ENCODE data around the gene CSNK1G1.

Gene CSNK1G1

GRCh38 chr15:64205202-64205601 is 150.8 kb downstream of the CSNK1G1 start:
- no peak overlapping the region for H3K9ac ChIP-seq (ENCODE audit: low read length)
- no peak overlapping the region for H2AFZ ChIP-seq (ENCODE audit: low read depth, low read length, severe bottlenecking)
- no peaks in the 10 kb centered on the region for H3K27me3 ChIP-seq (ENCODE audit: low read length)
- no peaks in the 10 kb centered on the region for H3K79me2 ChIP-seq (ENCODE audit: insufficient read depth, low read length)
- TF ChIP-seq EZH2phosphoT487 (conservative IDR thresholded peaks at IDR 0.05; ENCODE audit: low read length) (no peak), CTCF (IDR thresholded peaks at IDR 0.05; ENCODE audit: insufficient read depth, low read length, poor library complexity, severe bottlenecking) (no peak)
- H3F3A ChIP-seq (ENCODE audit: insufficient read depth) = no peaks in the 10 kb centered on the region; the same call in 1 of the 2 replicates
- no peak overlapping the region for H3K27ac ChIP-seq (ENCODE audit: low read depth, low read length)
- no peak overlapping the region for H3K4me2 ChIP-seq (ENCODE audit: low read depth, low read length, poor library complexity, severe bottlenecking)
- no peaks in the 10 kb centered on the region for H4K20me1 ChIP-seq (ENCODE audit: low read depth, low read length)
- H3K36me3 ChIP-seq (ENCODE audit: low read length) = 0 out of 2 replicates have a peak, but pooled peaks cover 3% of the 10 kb centered on the region
- H3K9me3 ChIP-seq (ENCODE audit: insufficient read depth, low read length) = no peaks in the 10 kb centered on the region
- no peak overlapping the region for H3K4me3 ChIP-seq (ENCODE audit: insufficient read depth, low read length, poor library complexity, severe bottlenecking)
- H3K9me2 ChIP-seq (replicated peaks; ENCODE audit: insufficient read depth, low read length) = no peaks in the 10 kb centered on the region

- TF ChIP-seq EZH2phosphoT487 (conservative IDR thresholded peaks at IDR 0.05; ENCODE audit: low read length) (no peak), CTCF (IDR thresholded peaks at IDR 0.05; ENCODE audit: insufficient read depth, low read length, poor library complexity, severe bottlenecking) (no peak)
- Histone ChIP-seq H3K79me2 (ENCODE audit: insufficient read depth, low read length) (no peaks in the 10 kb centered on the region), H3K4me2 (ENCODE audit: low read depth, low read length, poor library complexity, severe bottlenecking) (no peak overlapping the region), H3F3A (ENCODE audit: insufficient read depth) (no peaks in the 10 kb centered on the region; the same call in 1 of the 2 replicates), H3K36me3 (ENCODE audit: low read length) (0 out of 2 replicates have a peak, but pooled peaks cover 3% of the 10 kb centered on the region), H3K9me3 (ENCODE audit: insufficient read depth, low read length) (no peaks in the 10 kb centered on the region), H3K4me3 (ENCODE audit: insufficient read depth, low read length, poor library complexity, severe bottlenecking) (no peak overlapping the region), H3K27me3 (ENCODE audit: low read length) (no peaks in the 10 kb centered on the region), H3K27ac (ENCODE audit: low read depth, low read length) (no peak overlapping the region), H3K9ac (ENCODE audit: low read length) (no peak overlapping the region), H4K20me1 (ENCODE audit: low read depth, low read length) (no peaks in the 10 kb centered on the region), H2AFZ (ENCODE audit: low read depth, low read length, severe bottlenecking) (no peak overlapping the region), H3K9me2 (replicated peaks; ENCODE audit: insufficient read depth, low read length) (no peaks in the 10 kb centered on the region)
These were observed 158.5 kb downstream of the CSNK1G1 start for GRCh38 chr15:64197425-64197824.

GRCh38 chr15:64193971-64194370 is 162.0 kb downstream of the CSNK1G1 start:
- H3K4me2 ChIP-seq (ENCODE audit: low read depth, low read length, poor library complexity, severe bottlenecking) = no peak overlapping the region
- H4K20me1 ChIP-seq (ENCODE audit: low read depth, low read length) = no peaks in the 10 kb centered on the region
- H3K9ac ChIP-seq (ENCODE audit: low read length) = no peak overlapping the region
- H3K27ac ChIP-seq (ENCODE audit: low read depth, low read length) = no peak overlapping the region
- H3K27me3 ChIP-seq (ENCODE audit: low read length) = no peaks in the 10 kb centered on the region
- no peak overlapping the region for H2AFZ ChIP-seq (ENCODE audit: low read depth, low read length, severe bottlenecking)
- no peaks in the 10 kb centered on the region for H3K9me2 ChIP-seq (replicated peaks; ENCODE audit: insufficient read depth, low read length)
- H3F3A ChIP-seq (ENCODE audit: insufficient read depth) = no peaks in the 10 kb centered on the region
- no peaks in the 10 kb centered on the region for H3K36me3 ChIP-seq (ENCODE audit: low read length)
- no peak overlapping the region for H3K4me3 ChIP-seq (ENCODE audit: insufficient read depth, low read length, poor library complexity, severe bottlenecking)
- no peaks in the 10 kb centered on the region for H3K9me3 ChIP-seq (ENCODE audit: insufficient read depth, low read length)
- TF ChIP-seq CTCF (IDR thresholded peaks at IDR 0.05; ENCODE audit: insufficient read depth, low read length, poor library complexity, severe bottlenecking) (no peak), EZH2phosphoT487 (conservative IDR thresholded peaks at IDR 0.05; ENCODE audit: low read length) (no peak)
- no peaks in the 10 kb centered on the region for H3K79me2 ChIP-seq (ENCODE audit: insufficient read depth, low read length)
